ENCODE data around the gene USP19. TPM values are rescaled to one million over a fixed set of nuclear protein-coding genes. Genes with fewer than 3 reads are reported as not detected.

USP19 gene
- total RNA-seq, 2 donors from 2014 or later: 65.5 to 92.2 TPM

GRCh38 chr3:49158103-49158709, 37.6 kb upstream of the USP19 start:
- peak; percentile 67 to 68 for ATAC-seq (replicated peaks in 1 of 2)
- no peak overlapping the region for H3K4me3 Mint-ChIP-seq

GRCh38 chr3:49157289-49157688, 36.7 kb upstream of the USP19 start:
- Mint-ChIP-seq H3K27me3 (ENCODE audit: low read depth) (no peaks in the 10 kb centered on the region), H3K27ac (no peak overlapping the region), H3K4me3 (no peak overlapping the region), H3K4me1 (ENCODE audit: low read depth) (peaks cover 12% of the 10 kb centered on the region), H3K9me3 (no peaks in the 10 kb centered on the region), H3K36me3 (ENCODE audit: insufficient read depth in 2 of 2) (no peaks in the 10 kb centered on the region)
- DNase-seq (no peak), ATAC-seq (replicated peaks in 1 of 2) (no peak)

More at GRCh38 chr3:49158103-49158709, 37.6 kb upstream of the USP19 start:
- Mint-ChIP-seq H3K27ac (no peak overlapping the region), H3K4me1 (ENCODE audit: low read depth) (peaks cover 19% of the 10 kb centered on the region), H3K9me3 (no peaks in the 10 kb centered on the region), H3K27me3 (ENCODE audit: low read depth) (no peaks in the 10 kb centered on the region), H3K36me3 (ENCODE audit: insufficient read depth in 2 of 2) (no peaks in the 10 kb centered on the region)
- peak; percentile 59 to 76 for DNase-seq

GRCh38 chr3:49153349-49153912, 32.8 kb upstream of the USP19 start:
- H3K9me3 Mint-ChIP-seq: no peaks in the 10 kb centered on the region
- H3K27ac Mint-ChIP-seq: no peak overlapping the region
- ATAC-seq (replicated peaks in 1 of 2): no peak
- no peaks in the 10 kb centered on the region for H3K27me3 Mint-ChIP-seq (ENCODE audit: low read depth)
- no peaks in the 10 kb centered on the region for H3K36me3 Mint-ChIP-seq (ENCODE audit: insufficient read depth in 2 of 2)
- DNase-seq: no peak
- H3K4me3 Mint-ChIP-seq: no peak overlapping the region
- peaks cover 4% of the 10 kb centered on the region for H3K4me1 Mint-ChIP-seq (ENCODE audit: low read depth)

- ATAC-seq (replicated peaks in 1 of 2) (no peak), DNase-seq (no peak)
- Mint-ChIP-seq H3K4me1 (ENCODE audit: low read depth) (no peaks in the 10 kb centered on the region), H3K9me3 (no peaks in the 10 kb centered on the region), H3K36me3 (ENCODE audit: insufficient read depth in 2 of 2) (no peaks in the 10 kb centered on the region), H3K4me3 (no peak overlapping the region), H3K27me3 (ENCODE audit: low read depth) (no peaks in the 10 kb centered on the region), H3K27ac (no peak overlapping the region)
Measured at GRCh38 chr3:49151610-49152009, 31.0 kb upstream of the USP19 start.

GRCh38 chr3:49148159-49148558, 27.5 kb upstream of the USP19 start:
- H3K27me3 Mint-ChIP-seq (ENCODE audit: low read depth): no peaks in the 10 kb centered on the region
- ATAC-seq (replicated peaks in 1 of 2) (no peak), DNase-seq (no peak)
- H3K27ac Mint-ChIP-seq: no peak overlapping the region
- H3K9me3 Mint-ChIP-seq: no peaks in the 10 kb centered on the region
- H3K36me3 Mint-ChIP-seq (ENCODE audit: insufficient read depth in 2 of 2): no peaks in the 10 kb centered on the region
- H3K4me3 Mint-ChIP-seq: no peak overlapping the region
- no peaks in the 10 kb centered on the region for H3K4me1 Mint-ChIP-seq (ENCODE audit: low read depth)

GRCh38 chr3:49140080-49140479, 19.5 kb upstream of the USP19 start:
- Mint-ChIP-seq H3K9me3 (peaks cover 0 to 3% of the 10 kb centered on the region in 2 donors), H3K27ac (no peak overlapping the region), H3K4me3 (no peak overlapping the region), H3K4me1 (ENCODE audit: low read depth) (no peaks in the 10 kb centered on the region), H3K36me3 (ENCODE audit: insufficient read depth in 2 of 2) (no peaks in the 10 kb centered on the region), H3K27me3 (ENCODE audit: low read depth) (no peaks in the 10 kb centered on the region)
- DNase-seq (no peak), ATAC-seq (replicated peaks in 1 of 2) (no peak)

- no peak for ATAC-seq (replicated peaks in 1 of 2)
- no peak overlapping the region for H3K4me3 Mint-ChIP-seq
- no peaks in the 10 kb centered on the region for H3K36me3 Mint-ChIP-seq (ENCODE audit: insufficient read depth in 2 of 2)
- peaks cover 7% of the 10 kb centered on the region for H3K4me1 Mint-ChIP-seq (ENCODE audit: low read depth)
- H3K27ac Mint-ChIP-seq: no peak overlapping the region
- no peaks in the 10 kb centered on the region for H3K9me3 Mint-ChIP-seq
- no peak for DNase-seq
- H3K27me3 Mint-ChIP-seq (ENCODE audit: low read depth): peaks cover 12% of the 10 kb centered on the region
Measured at GRCh38 chr3:49135499-49135898, 14.9 kb upstream of the USP19 start.

GRCh38 chr3:49134471-49135265, 14.0 kb upstream of the USP19 start:
- Mint-ChIP-seq H3K4me1 (ENCODE audit: low read depth) (peaks cover 7% of the 10 kb centered on the region), H3K27ac (no peak overlapping the region), H3K9me3 (no peaks in the 10 kb centered on the region), H3K27me3 (ENCODE audit: low read depth) (peaks cover 12% of the 10 kb centered on the region), H3K36me3 (ENCODE audit: insufficient read depth in 2 of 2) (no peaks in the 10 kb centered on the region), H3K4me3 (no peak overlapping the region)
- ATAC-seq (replicated peaks in 1 of 2) (no peak), DNase-seq (no peak)

GRCh38 chr3:49133226-49133951, 12.8 kb upstream of the USP19 start:
- peak overlapping the region in 1 of 2 donors; percentile 47 for H3K4me3 Mint-ChIP-seq
- H3K36me3 Mint-ChIP-seq (ENCODE audit: insufficient read depth in 2 of 2): no peaks in the 10 kb centered on the region

GRCh38 chr3:49132437-49133225, 12.0 kb upstream of the USP19 start, which contains the start of gene LAMB2:
Gene LAMB2, minus strand, starts transcription at chr3:49133050. Its CDS starts 183 bp downstream, at chr3:49132867.
- Mint-ChIP-seq H3K4me1 (ENCODE audit: low read depth) (peaks cover 7% of the 10 kb centered on the region), H3K27me3 (ENCODE audit: low read depth) (peaks cover 12% of the 10 kb centered on the region), H3K27ac (no peak within 1 kb of the TSS), H3K36me3 (ENCODE audit: insufficient read depth in 2 of 2) (no peaks in the 10 kb centered on the region), H3K4me3 (peak within 1 kb of the TSS in 1 of 2 donors; percentile 47), H3K9me3 (no peaks in the 10 kb centered on the region)
- DNase-seq (no peak), ATAC-seq (replicated peaks in 1 of 2) (no peak)

More at GRCh38 chr3:49133226-49133951, 12.8 kb upstream of the USP19 start:
- DNase-seq: no peak
- Mint-ChIP-seq H3K4me1 (ENCODE audit: low read depth) (peaks cover 7% of the 10 kb centered on the region), H3K27me3 (ENCODE audit: low read depth) (peaks cover 12% of the 10 kb centered on the region), H3K27ac (no peak overlapping the region), H3K9me3 (no peaks in the 10 kb centered on the region)
- no peak for ATAC-seq (replicated peaks in 1 of 2)

- H3K27ac Mint-ChIP-seq: no peak overlapping the region
- peaks cover 7% of the 10 kb centered on the region for H3K4me1 Mint-ChIP-seq (ENCODE audit: low read depth)
Measured at GRCh38 chr3:49132073-49132436, 11.4 kb upstream of the USP19 start.

GRCh38 chr3:49131576-49131975, 11.0 kb upstream of the USP19 start:
- Mint-ChIP-seq H3K4me3 (no peak overlapping the region), H3K27ac (no peak overlapping the region), H3K27me3 (ENCODE audit: low read depth) (peaks cover 12% of the 10 kb centered on the region), H3K4me1 (ENCODE audit: low read depth) (peaks cover 7% of the 10 kb centered on the region), H3K36me3 (ENCODE audit: insufficient read depth in 2 of 2) (no peaks in the 10 kb centered on the region), H3K9me3 (no peaks in the 10 kb centered on the region)
- no peak for ATAC-seq (replicated peaks in 1 of 2)
- no peak for DNase-seq

More at GRCh38 chr3:49132073-49132436, 11.4 kb upstream of the USP19 start:
- Mint-ChIP-seq H3K27me3 (ENCODE audit: low read depth) (peaks cover 12% of the 10 kb centered on the region), H3K9me3 (no peaks in the 10 kb centered on the region), H3K4me3 (no peak overlapping the region), H3K36me3 (ENCODE audit: insufficient read depth in 2 of 2) (no peaks in the 10 kb centered on the region)
- ATAC-seq (replicated peaks in 1 of 2): no peak
- DNase-seq: no peak
